Cardiac muscle cell (in vitro differentiated cells and primary cell): ENCODE measurements around the gene ITGB3BP. TPM values are rescaled to one million over a fixed set of nuclear protein-coding genes. Genes with fewer than 3 reads are reported as not detected.
"Not testable (repeated sequence)": the region's sequence is repeated elsewhere in the genome, so short reads cannot be mapped to it uniquely, and the experiment has no call there.

Experiments
- DNase-seq, 2 donors: peaks; one replicate each; pipeline versions ENCODE4 v3.0.0 to v3.0.0-alpha.2; 2010 to 2017; ENCODE audit warnings: low read depth in 1 of 2, low spot score in 1 of 2
- H3K27ac ChIP-seq: fragments of 200-600 bp; sonication (generic); 2 replicates; pipeline ENCODE4 v1.5.1; 2016
- H3K27me3 ChIP-seq: fragments of 200-600 bp; sonication (generic); 2 replicates; pipeline ENCODE4 v1.6.0; 2016; ENCODE audit warnings: control low read depth
- H3K36me3 ChIP-seq: fragments of 200-600 bp; sonication (generic); 2 replicates; pipeline ENCODE4 v1.5.1; 2016; ENCODE audit warnings: control low read depth
- H3K4me1 ChIP-seq: fragments of 200-600 bp; sonication (generic); 2 replicates; pipeline ENCODE4 v1.8.1; 2017; ENCODE audit warnings: low read depth, mild to moderate bottlenecking, mixed run types
- H3K4me3 ChIP-seq: fragments of 200-600 bp; sonication (generic); 2 replicates; pipeline ENCODE4 v1.5.1; 2016; ENCODE audit warnings: mild to moderate bottlenecking
- H3K9me3 ChIP-seq: fragments of 200-600 bp; sonication (generic); 2 replicates; pipeline ENCODE4 v1.5.1; 2017; ENCODE audit warnings: low read depth, mild to moderate bottlenecking, control low read depth
- CTCF ChIP-seq: IDR thresholded peaks from 2 replicates; pipeline ENCODE4 v1.5.1; 2012; ENCODE audit warnings: low read depth, mild to moderate bottlenecking, low read length
- polyA plus RNA-seq: library from polyadenylated mRNA; unstranded; fragments of >200 nt; fragmentation: Nextera tagmentation; extraction: Ambion mirVana; gene quantifications from 2 replicates; pipeline ENCODE4 v1.2.1, GENCODE V29; 2016
- total RNA-seq: library from RNA; depleted of rRNA; stranded (reverse); fragments of >200 nt; gene quantifications from 2 replicates; pipeline ENCODE4 v1.2.3, GENCODE V29; 2016

Gene ITGB3BP
- total and polyA plus RNA-seq, 2 experiments from 2014 or later = 5.1 to 21.0 TPM

DNA sequence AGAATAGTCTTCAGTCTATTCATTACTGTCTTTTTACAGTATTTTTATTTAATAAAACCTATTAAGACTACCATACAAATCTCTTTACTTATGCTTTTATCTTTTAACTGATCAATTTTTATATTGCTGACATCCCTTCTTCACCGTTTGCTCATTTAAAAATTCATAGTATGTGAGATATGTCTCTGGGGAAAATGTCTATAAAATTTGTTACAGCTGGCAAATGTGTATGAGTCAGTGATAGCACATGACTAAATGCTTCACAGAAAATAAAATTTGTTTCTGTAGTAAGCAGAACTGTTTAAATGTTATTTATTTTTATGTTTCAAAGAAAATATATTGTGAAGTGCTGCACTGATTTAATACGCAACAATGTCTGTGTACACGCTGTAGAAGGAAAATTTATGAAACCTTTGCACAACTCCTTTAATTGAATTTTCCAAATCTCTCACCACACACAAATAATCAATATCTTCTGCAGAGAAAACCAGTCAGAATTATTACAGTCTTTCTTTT lies 74.2 kb downstream of the ITGB3BP start:
- Histone ChIP-seq H3K27me3 (no peaks in the 10 kb centered on the region), H3K4me1 (no peaks in the 10 kb centered on the region), H3K9me3 (no peaks in the 10 kb centered on the region), H3K36me3 (no peaks in the 10 kb centered on the region), H3K27ac (no peak overlapping the region), H3K4me3 (no peak overlapping the region)
- DNase-seq = peak in 1 of 2 donors; percentile 17
- no peak for TF ChIP-seq CTCF

DNA sequence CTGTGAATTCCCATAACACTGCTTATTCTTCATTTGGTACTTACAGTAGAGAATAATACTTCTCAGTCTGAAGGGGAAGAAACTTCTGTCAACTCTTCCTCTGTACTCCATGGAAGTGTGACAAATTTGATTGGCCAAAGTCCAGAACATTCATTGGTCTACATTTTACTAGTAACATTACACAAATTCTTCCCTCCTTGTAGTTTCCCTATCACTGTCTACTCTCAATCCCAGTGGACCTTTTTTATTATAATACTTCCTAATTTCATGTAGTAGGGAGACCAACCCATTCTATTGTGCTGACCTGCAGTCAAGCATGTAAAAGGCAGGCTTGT lies 80.9 kb downstream of the ITGB3BP start:
- DNase-seq = peak in 1 of 2 donors; percentile 13

GRCh38 chr1:63435161-63435560 lies 87.9 kb downstream of the ITGB3BP start:
- Histone ChIP-seq H3K27me3 (no peaks in the 10 kb centered on the region), H3K4me1 (no peaks in the 10 kb centered on the region), H3K9me3 (peaks cover 3% of the 10 kb centered on the region), H3K4me3 (no peak overlapping the region), H3K27ac (no peak overlapping the region), H3K36me3 (no peaks in the 10 kb centered on the region)
- no peak for DNase-seq
- TF ChIP-seq CTCF = no peak

More for the DNA sequence above, 80.9 kb downstream of the ITGB3BP start:
- no peaks in the 10 kb centered on the region for H3K9me3 ChIP-seq
- no peaks in the 10 kb centered on the region for H3K4me1 ChIP-seq
- H3K27ac ChIP-seq = no peak overlapping the region
- no peaks in the 10 kb centered on the region for H3K36me3 ChIP-seq
- no peak for TF ChIP-seq CTCF
- no peaks in the 10 kb centered on the region for H3K27me3 ChIP-seq
- no peak overlapping the region for H3K4me3 ChIP-seq

GRCh38 chr1:63429281-63429680 lies 93.7 kb downstream of the ITGB3BP start:
- H3K27ac ChIP-seq = no peak overlapping the region
- no peak for TF ChIP-seq CTCF
- H3K27me3 ChIP-seq = no peaks in the 10 kb centered on the region
- DNase-seq = no peak
- no peak overlapping the region for H3K4me3 ChIP-seq
- H3K9me3 ChIP-seq = peaks cover 8% of the 10 kb centered on the region
- no peaks in the 10 kb centered on the region for H3K36me3 ChIP-seq
- no peaks in the 10 kb centered on the region for H3K4me1 ChIP-seq

DNA sequence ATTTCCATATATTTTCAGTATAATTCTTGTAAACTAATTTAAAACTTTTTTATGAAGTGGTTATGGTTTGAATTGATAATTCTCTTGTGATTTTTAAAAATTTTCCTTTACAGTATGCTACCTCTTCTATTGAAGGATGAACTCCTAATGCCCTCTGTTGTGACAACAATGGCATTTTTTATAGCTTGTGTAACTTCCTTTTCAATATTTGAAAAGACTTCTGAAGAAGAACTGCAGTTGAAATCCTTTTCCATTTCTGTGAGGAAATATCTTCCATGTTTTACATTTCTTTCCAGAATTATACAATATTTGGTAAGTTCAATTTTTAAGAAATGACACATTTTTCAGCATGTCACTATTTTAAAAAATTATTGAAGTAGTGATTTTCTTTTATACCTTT lies 94.2 kb downstream of the ITGB3BP start:
- H3K27ac ChIP-seq = no peak overlapping the region
- TF ChIP-seq CTCF = no peak
- no peak overlapping the region for H3K4me3 ChIP-seq
- H3K27me3 ChIP-seq = no peaks in the 10 kb centered on the region
- H3K9me3 ChIP-seq = peaks cover 8% of the 10 kb centered on the region
- no peaks in the 10 kb centered on the region for H3K36me3 ChIP-seq
- no peak for DNase-seq
- no peaks in the 10 kb centered on the region for H3K4me1 ChIP-seq

GRCh38 chr1:63423649-63424048 lies 99.4 kb downstream of the ITGB3BP start:
- no peaks in the 10 kb centered on the region for H3K4me1 ChIP-seq
- no peak overlapping the region for H3K27ac ChIP-seq
- no peak for DNase-seq
- H3K4me3 ChIP-seq = no peak overlapping the region
- H3K27me3 ChIP-seq = no peaks in the 10 kb centered on the region
- TF ChIP-seq CTCF = no peak
- no peaks in the 10 kb centered on the region for H3K36me3 ChIP-seq
- H3K9me3 ChIP-seq = no peaks in the 10 kb centered on the region

DNA sequence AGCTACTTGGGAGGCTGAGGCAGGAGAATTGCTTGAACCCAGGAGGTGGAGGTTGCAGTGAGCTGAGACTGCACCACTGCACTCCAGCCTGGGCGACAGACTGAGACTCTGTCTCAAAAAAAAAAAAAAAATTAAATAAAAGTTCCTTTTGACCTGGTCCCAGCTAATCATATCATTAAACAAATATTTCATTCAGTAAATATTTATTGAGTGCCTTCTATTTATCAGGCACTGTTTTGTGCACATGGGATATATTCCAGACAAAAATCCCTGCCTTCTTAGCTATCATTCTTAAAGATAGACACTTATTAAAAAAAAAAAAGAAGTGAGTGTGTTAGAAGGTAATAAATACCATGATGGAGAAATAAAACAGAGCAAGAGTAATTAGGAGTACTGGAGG lies 102.3 kb downstream of the ITGB3BP start:
- DNase-seq, H3K4me3 ChIP-seq, H3K9me3 ChIP-seq, H3K27me3 ChIP-seq, H3K27ac ChIP-seq, H3K36me3 ChIP-seq, H3K4me1 ChIP-seq: not testable (repeated sequence)
